ENCODE results near the gene EXOSC7.

EXOSC7 gene

GRCh38 chr3:44926921-44927320 lies 49.1 kb upstream of the EXOSC7 start (continued):
- TF ChIP-seq, protein P1, sequence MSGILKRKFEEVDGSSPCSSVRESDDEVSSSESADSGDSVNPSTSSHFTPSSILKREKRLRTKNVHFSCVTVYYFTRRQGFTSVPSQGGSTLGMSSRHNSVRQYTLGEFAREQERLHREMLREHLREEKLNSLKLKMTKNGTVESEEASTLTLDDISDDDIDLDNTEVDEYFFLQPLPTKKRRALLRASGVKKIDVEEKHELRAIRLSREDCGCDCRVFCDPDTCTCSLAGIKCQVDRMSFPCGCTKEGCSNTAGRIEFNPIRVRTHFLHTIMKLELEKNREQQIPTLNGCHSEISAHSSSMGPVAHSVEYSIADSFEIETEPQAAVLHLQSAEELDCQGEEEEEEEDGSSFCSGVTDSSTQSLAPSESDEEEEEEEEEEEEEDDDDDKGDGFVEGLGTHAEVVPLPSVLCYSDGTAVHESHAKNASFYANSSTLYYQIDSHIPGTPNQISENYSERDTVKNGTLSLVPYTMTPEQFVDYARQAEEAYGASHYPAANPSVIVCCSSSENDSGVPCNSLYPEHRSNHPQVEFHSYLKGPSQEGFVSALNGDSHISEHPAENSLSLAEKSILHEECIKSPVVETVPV (CRISPR knock-in tag; IDR thresholded peaks at IDR 0.05), result no peak
- TF ChIP-seq ESRRG (CRISPR knock-in tag; IDR thresholded peaks at IDR 0.05) (no peak), ZFP3 (CRISPR knock-in tag; IDR thresholded peaks at IDR 0.05) (no peak), OSR1 (CRISPR knock-in tag; IDR thresholded peaks at IDR 0.05) (no peak)

DNA sequence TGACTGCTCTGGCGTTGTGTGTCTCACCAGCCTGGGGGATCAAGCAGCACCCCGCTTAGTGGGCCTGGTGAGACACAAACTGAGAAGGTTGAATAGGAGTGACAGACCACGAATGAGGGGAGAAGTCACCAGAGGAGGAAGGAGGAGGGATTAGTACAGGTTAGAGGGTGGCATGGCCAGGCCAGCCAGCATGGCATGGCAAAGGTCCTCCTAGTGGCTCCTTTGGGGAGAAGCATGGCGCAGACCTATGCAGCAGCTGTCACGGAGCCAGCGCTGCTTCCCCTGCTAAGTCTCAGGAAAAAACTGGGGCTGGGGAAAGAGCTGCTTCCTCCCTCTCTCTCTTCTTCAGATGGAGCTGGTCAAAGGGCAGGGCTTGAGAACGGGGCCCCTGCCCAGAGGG lies 48.7 kb upstream of the EXOSC7 start:
- no peak for ATAC-seq
- TF ChIP-seq TSHZ2 (CRISPR knock-in tag; IDR thresholded peaks at IDR 0.05) (no peak), ZNF70 (CRISPR knock-in tag; IDR thresholded peaks at IDR 0.05) (no peak), OSR1 (CRISPR knock-in tag; IDR thresholded peaks at IDR 0.05) (no peak), GLIS3 (CRISPR knock-in tag; IDR thresholded peaks at IDR 0.05) (no peak), ARNTL (CRISPR knock-in tag; IDR thresholded peaks at IDR 0.05; ENCODE audit: borderline replicate concordance, low read depth) (no peak), ZFP3 (CRISPR knock-in tag; IDR thresholded peaks at IDR 0.05) (no peak), TCF4 (CRISPR knock-in tag; IDR thresholded peaks at IDR 0.05; ENCODE audit: borderline replicate concordance) (no peak), PPARA (CRISPR knock-in tag; IDR thresholded peaks at IDR 0.05; ENCODE audit: borderline replicate concordance) (no peak)
- TF ChIP-seq, protein P2, sequence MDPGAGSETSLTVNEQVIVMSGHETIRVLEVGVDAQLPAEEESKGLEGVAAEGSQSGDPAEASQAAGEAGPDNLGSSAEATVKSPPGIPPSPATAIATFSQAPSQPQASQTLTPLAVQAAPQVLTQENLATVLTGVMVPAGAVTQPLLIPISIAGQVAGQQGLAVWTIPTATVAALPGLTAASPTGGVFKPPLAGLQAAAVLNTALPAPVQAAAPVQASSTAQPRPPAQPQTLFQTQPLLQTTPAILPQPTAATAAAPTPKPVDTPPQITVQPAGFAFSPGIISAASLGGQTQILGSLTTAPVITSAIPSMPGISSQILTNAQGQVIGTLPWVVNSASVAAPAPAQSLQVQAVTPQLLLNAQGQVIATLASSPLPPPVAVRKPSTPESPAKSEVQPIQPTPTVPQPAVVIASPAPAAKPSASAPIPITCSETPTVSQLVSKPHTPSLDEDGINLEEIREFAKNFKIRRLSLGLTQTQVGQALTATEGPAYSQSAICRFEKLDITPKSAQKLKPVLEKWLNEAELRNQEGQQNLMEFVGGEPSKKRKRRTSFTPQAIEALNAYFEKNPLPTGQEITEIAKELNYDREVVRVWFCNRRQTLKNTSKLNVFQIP (CRISPR knock-in tag; IDR thresholded peaks at IDR 0.05; ENCODE audit: borderline replicate concordance, low read depth), result no peak

GRCh38 chr3:44929782-44930181 lies 46.3 kb upstream of the EXOSC7 start:
- TF ChIP-seq ZFP3 (CRISPR knock-in tag; IDR thresholded peaks at IDR 0.05) (no peak), TOX (CRISPR knock-in tag; IDR thresholded peaks at IDR 0.05; ENCODE audit: borderline replicate concordance) (no peak), ZNF8 (CRISPR knock-in tag; IDR thresholded peaks at IDR 0.05) (no peak), ESRRG (CRISPR knock-in tag; IDR thresholded peaks at IDR 0.05) (no peak), BACH2 (CRISPR knock-in tag; IDR thresholded peaks at IDR 0.05; ENCODE audit: borderline replicate concordance) (no peak), ZNF565 (CRISPR knock-in tag; conservative IDR thresholded peaks at IDR 0.05; ENCODE audit: low read depth) (no peak), ZFP30 (CRISPR knock-in tag; IDR thresholded peaks at IDR 0.05) (no peak), ARNTL (CRISPR knock-in tag; IDR thresholded peaks at IDR 0.05; ENCODE audit: borderline replicate concordance, low read depth) (no peak), SNAI2 (CRISPR knock-in tag; IDR thresholded peaks at IDR 0.05) (no peak), RARB (CRISPR knock-in tag; IDR thresholded peaks at IDR 0.05) (no peak), OSR1 (CRISPR knock-in tag; IDR thresholded peaks at IDR 0.05) (no peak), TSHZ2 (CRISPR knock-in tag; IDR thresholded peaks at IDR 0.05) (no peak), TCF4 (CRISPR knock-in tag; IDR thresholded peaks at IDR 0.05; ENCODE audit: borderline replicate concordance) (no peak), PPARA (CRISPR knock-in tag; IDR thresholded peaks at IDR 0.05; ENCODE audit: borderline replicate concordance) (no peak), GLIS3 (CRISPR knock-in tag; IDR thresholded peaks at IDR 0.05) (no peak)
- TF ChIP-seq, protein P2 (CRISPR knock-in tag; IDR thresholded peaks at IDR 0.05; ENCODE audit: borderline replicate concordance, low read depth), result no peak
- TF ChIP-seq, protein P3, sequence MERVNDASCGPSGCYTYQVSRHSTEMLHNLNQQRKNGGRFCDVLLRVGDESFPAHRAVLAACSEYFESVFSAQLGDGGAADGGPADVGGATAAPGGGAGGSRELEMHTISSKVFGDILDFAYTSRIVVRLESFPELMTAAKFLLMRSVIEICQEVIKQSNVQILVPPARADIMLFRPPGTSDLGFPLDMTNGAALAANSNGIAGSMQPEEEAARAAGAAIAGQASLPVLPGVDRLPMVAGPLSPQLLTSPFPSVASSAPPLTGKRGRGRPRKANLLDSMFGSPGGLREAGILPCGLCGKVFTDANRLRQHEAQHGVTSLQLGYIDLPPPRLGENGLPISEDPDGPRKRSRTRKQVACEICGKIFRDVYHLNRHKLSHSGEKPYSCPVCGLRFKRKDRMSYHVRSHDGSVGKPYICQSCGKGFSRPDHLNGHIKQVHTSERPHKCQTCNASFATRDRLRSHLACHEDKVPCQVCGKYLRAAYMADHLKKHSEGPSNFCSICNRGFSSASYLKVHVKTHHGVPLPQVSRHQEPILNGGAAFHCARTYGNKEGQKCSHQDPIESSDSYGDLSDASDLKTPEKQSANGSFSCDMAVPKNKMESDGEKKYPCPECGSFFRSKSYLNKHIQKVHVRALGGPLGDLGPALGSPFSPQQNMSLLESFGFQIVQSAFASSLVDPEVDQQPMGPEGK (CRISPR knock-in tag; IDR thresholded peaks at IDR 0.05; ENCODE audit: borderline replicate concordance), result no peak
- no peak for ATAC-seq
